A673 (cell line): ENCODE data around the gene FRY. TPM values are rescaled to one million over a fixed set of nuclear protein-coding genes. Genes with fewer than 3 reads are reported as not detected.

ENCODE experiments used
- BruUV-seq: library from RNA; stranded (reverse); fragments of 400-500 nt; replicated peaks from 2 replicates; lab custom pipeline; 2021; lab: Mats Ljungman, UMichigan
- CTCF ChIA-PET: fragments of 300-600 bp; sonication (Branson Sonifier 250); formaldehyde crosslinking; loops from one replicate; lab custom pipeline; 2022; ENCODE audit warnings: antibody characterized with exemption; lab: Charles Lee
- POLR2A ChIA-PET: fragments of 300-600 bp; sonication (Branson Sonifier 250); formaldehyde crosslinking; loops from one replicate; lab custom pipeline; 2022; ENCODE audit warnings: antibody characterized with exemption; ENCODE audit not compliant: low non-redundant PET; lab: Charles Lee
- DNase-seq: peaks from one replicate; pipeline ENCODE4 v3.0.0-alpha.2; 2015; ENCODE audit warnings: low spot score
- H3K27ac ChIP-seq: fragments of 200-600 bp; sonication (generic); 2 replicates; pipeline ENCODE4 v1.5.1; 2016; ENCODE audit warnings: mixed run types, low read depth, mild to moderate bottlenecking, mixed read lengths, antibody characterized with exemption, low read length; ENCODE audit not compliant: poor library complexity, severe bottlenecking
- H3K27me3 ChIP-seq: fragments of 200-600 bp; sonication (generic); replicated peaks from 2 replicates; pipeline ENCODE4 v1.6.1; 2017; ENCODE audit warnings: mixed run types, low read depth, mild to moderate bottlenecking, mixed read lengths, antibody characterized with exemption, low read length; ENCODE audit not compliant: insufficient read depth, poor library complexity
- H3K36me3 ChIP-seq: fragments of 200-600 bp; sonication (generic); 2 replicates; pipeline ENCODE4 v1.6.1; 2016; ENCODE audit warnings: mixed run types, mild to moderate bottlenecking, mixed read lengths, antibody characterized with exemption, low read length; ENCODE audit not compliant: insufficient read depth, poor library complexity, severe bottlenecking
- H3K4me1 ChIP-seq: fragments of 200-600 bp; sonication (generic); 2 replicates; pipeline ENCODE4 v1.6.1; 2017; ENCODE audit warnings: mixed run types, mild to moderate bottlenecking, mixed read lengths, antibody characterized with exemption, low read length; ENCODE audit not compliant: insufficient read depth, poor library complexity, severe bottlenecking
- H3K4me3 ChIP-seq: fragments of 200-600 bp; sonication (generic); 2 replicates; pipeline ENCODE4 v1.5.1; 2016; ENCODE audit warnings: low read depth, mixed run types, mild to moderate bottlenecking, mixed read lengths, low read length; ENCODE audit not compliant: poor library complexity, severe bottlenecking
- H3K9me3 ChIP-seq: fragments of 200-600 bp; sonication (generic); 2 replicates; pipeline ENCODE4 v1.6.1; 2016; ENCODE audit warnings: mixed run types, low read depth, mild to moderate bottlenecking, mixed read lengths, antibody characterized with exemption, low read length; ENCODE audit not compliant: poor library complexity, severe bottlenecking
- CTCF ChIP-seq: fragments of 300-800, 200-600 bp; sonication (generic); conservative IDR thresholded peaks from 2 replicates; pipeline ENCODE4 v1.5.1; 2017; ENCODE audit warnings: low read depth, mild to moderate bottlenecking, antibody characterized with exemption, low read length, moderate library complexity, mixed read lengths
- EZH2 ChIP-seq: fragments of 200-600 bp; sonication (generic); IDR thresholded peaks from 2 replicates; pipeline ENCODE4 v1.6.1; 2017; ENCODE audit warnings: borderline replicate concordance, low read depth, mild to moderate bottlenecking, mixed read lengths, antibody characterized with exemption, low read length; ENCODE audit not compliant: poor library complexity, severe bottlenecking
- intact Hi-C: fragments of 100-400 bp; cut with micrococcal nuclease; formaldehyde crosslinking; loops from one replicate; pipeline ENCODE4 v1.10.0; 2022; ENCODE audit not compliant: unreplicated experiment
- total RNA-seq: library from RNA; stranded (reverse); gene quantifications from 2 replicates; pipeline ENCODE4 v1.2.3, GENCODE V29; 2021

Gene FRY
- total RNA-seq, 1 experiment from 2014 or later = 0.58 TPM

- H3K36me3 ChIP-seq = no peaks in the 10 kb centered on the region
- BruUV-seq = no TSS peak
- no peak for DNase-seq
- intact Hi-C loops = no loop called here
- no peaks in the 10 kb centered on the region for H3K27me3 ChIP-seq
- POLR2A ChIA-PET = no interaction called here
- H3K4me3 ChIP-seq = no peak overlapping the region
- no peaks in the 10 kb centered on the region for H3K9me3 ChIP-seq
- CTCF ChIA-PET = interaction anchor here (0.6 kb wide), 1 partner anchor 15 kb away, joined by 3 read pairs; no protein-coding TSS in a partner anchor
- H3K27ac ChIP-seq = no peak overlapping the region
- H3K4me1 ChIP-seq = no peaks in the 10 kb centered on the region
- no peak for TF ChIP-seq EZH2
- no peak for TF ChIP-seq CTCF
Observed at GRCh38 chr13:32178763-32179162, 147.2 kb downstream of the FRY start.

GRCh38 chr13:32179708-32180107, 148.1 kb downstream of the FRY start:
- no peaks in the 10 kb centered on the region for H3K9me3 ChIP-seq
- ChIA-PET POLR2A (no interaction called here), CTCF (no interaction called here)
- H3K4me1 ChIP-seq = no peaks in the 10 kb centered on the region
- H3K36me3 ChIP-seq = no peaks in the 10 kb centered on the region
- no TSS peak for BruUV-seq
- H3K4me3 ChIP-seq = no peak overlapping the region
- no peak overlapping the region for H3K27ac ChIP-seq
- no peaks in the 10 kb centered on the region for H3K27me3 ChIP-seq
- intact Hi-C loops = no loop called here
- TF ChIP-seq CTCF (no peak), EZH2 (no peak)
- no peak for DNase-seq

- CTCF ChIA-PET = no interaction called here
Observed at GRCh38 chr13:32187651-32188050, 156.1 kb downstream of the FRY start.

More at GRCh38 chr13:32187651-32188050, 156.1 kb downstream of the FRY start:
- intact Hi-C loops = no loop called here
- no peaks in the 10 kb centered on the region for H3K9me3 ChIP-seq
- POLR2A ChIA-PET = no interaction called here
- H3K27me3 ChIP-seq = no peaks in the 10 kb centered on the region
- H3K27ac ChIP-seq = no peak overlapping the region
- H3K36me3 ChIP-seq = no peaks in the 10 kb centered on the region
- DNase-seq = no peak
- TF ChIP-seq EZH2 (no peak), CTCF (no peak)
- H3K4me1 ChIP-seq = no peaks in the 10 kb centered on the region
- H3K4me3 ChIP-seq = no peak overlapping the region
- no TSS peak for BruUV-seq
